GM06990 (cell line): ENCODE results near the gene GPR17.

ENCODE experiments used
- DNase-seq: peaks from one replicate; pipeline ENCODE4 v3.0.0-alpha.2; 2011; ENCODE audit not compliant: insufficient read length; ENCODE audit errors: extremely low read depth
- H3K27me3 ChIP-seq: replicated peaks from 2 replicates; pipeline ENCODE4 v1.6.0; 2011; ENCODE audit warnings: low read length; ENCODE audit not compliant: control insufficient read depth, insufficient read depth
- H3K36me3 ChIP-seq: 2 replicates; pipeline ENCODE4 v1.5.1; 2011; ENCODE audit warnings: low read length; ENCODE audit not compliant: control insufficient read depth, insufficient read depth
- H3K4me3 ChIP-seq: replicated peaks from 2 replicates; pipeline ENCODE4 v1.5.1; 2011; ENCODE audit warnings: low read depth, mild to moderate bottlenecking, control low read depth, low read length
- CTCF ChIP-seq: IDR thresholded peaks from 2 replicates; pipeline ENCODE4 v1.5.1; 2011; ENCODE audit warnings: low read length, control low read depth, mild to moderate bottlenecking, inconsistent platforms; ENCODE audit not compliant: insufficient read depth, poor library complexity, severe bottlenecking

GPR17 gene

GRCh38 chr2:127650041-127650784 is 4.3 kb downstream of the GPR17 start:
- H3K27me3 ChIP-seq = 0 out of 2 replicates have a peak, but pooled peaks cover 2% of the 10 kb centered on the region
- no peaks in the 10 kb centered on the region for H3K36me3 ChIP-seq
- no peak for DNase-seq
- no peak for TF ChIP-seq CTCF
- H3K4me3 ChIP-seq = no peak overlapping the region

GRCh38 chr2:127650785-127651380 is 4.9 kb downstream of the GPR17 start:
- DNase-seq = no peak
- Histone ChIP-seq H3K4me3 (no peak overlapping the region), H3K36me3 (no peaks in the 10 kb centered on the region), H3K27me3 (0 out of 2 replicates have a peak, but pooled peaks cover 2% of the 10 kb centered on the region)
- no peak for TF ChIP-seq CTCF

- Histone ChIP-seq H3K27me3 (0 out of 2 replicates have a peak, but pooled peaks cover 2% of the 10 kb centered on the region), H3K36me3 (no peaks in the 10 kb centered on the region), H3K4me3 (no peak overlapping the region)
- no peak for TF ChIP-seq CTCF
- DNase-seq = no peak
These were observed 5.4 kb downstream of the GPR17 start for GRCh38 chr2:127651381-127651809.

- Histone ChIP-seq H3K36me3 (no peaks in the 10 kb centered on the region), H3K27me3 (0 out of 2 replicates have a peak, but pooled peaks cover 2% of the 10 kb centered on the region), H3K4me3 (no peak overlapping the region)
- no peak for TF ChIP-seq CTCF
- no peak for DNase-seq
These were observed 6.1 kb downstream of the GPR17 start for GRCh38 chr2:127651971-127652550.

- H3K36me3 ChIP-seq = no peaks in the 10 kb centered on the region
- TF ChIP-seq CTCF = no peak
- no peak for DNase-seq
- 0 out of 2 replicates have a peak, but pooled peaks cover 2% of the 10 kb centered on the region for H3K27me3 ChIP-seq
- no peak overlapping the region for H3K4me3 ChIP-seq
These were observed 6.9 kb downstream of the GPR17 start for GRCh38 chr2:127652786-127653357.
